Fibroblast of skin of left quadriceps (primary cell): Measurements from ENCODE around the gene VAT1L.
"Not testable (repeated sequence)": the region's sequence is repeated elsewhere in the genome, so short reads cannot be mapped to it uniquely, and the experiment has no call there.

Source experiments
- DNase-seq, 2 experiments: peaks; one replicate each; pipeline ENCODE4 v3.0.0-alpha.2; 2013; ENCODE audit warnings: low read depth in 2 of 2

VAT1L gene

GRCh38 chr16:77913738-77914253, 125.4 kb downstream of the VAT1L start:
- DNase-seq, result no peak

DNA sequence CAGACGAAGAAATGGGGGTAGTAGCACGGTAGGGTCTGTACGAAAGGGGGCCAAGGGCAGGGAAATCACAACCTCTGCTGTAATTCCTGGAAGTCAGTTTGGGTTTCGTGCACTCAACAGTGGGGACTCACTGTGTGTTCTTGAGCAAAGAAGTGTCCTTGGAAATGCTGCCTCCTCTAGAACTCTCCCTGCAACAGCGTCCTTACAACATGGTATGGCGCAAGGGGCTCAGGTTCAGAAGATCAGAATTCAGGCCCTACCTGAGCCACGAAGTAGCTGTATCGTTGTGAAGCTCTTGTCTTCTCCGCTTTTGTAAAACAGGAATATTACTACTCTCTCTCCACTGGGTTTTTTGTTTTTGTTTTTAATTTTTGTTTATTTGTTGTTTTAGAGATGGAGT, 127.7 kb downstream of the VAT1L start:
- no peak for DNase-seq

- no peak for DNase-seq
Measured at GRCh38 chr16:77917971-77918370, 129.6 kb downstream of the VAT1L start.

GRCh38 chr16:77918809-77919707, 130.7 kb downstream of the VAT1L start:
- DNase-seq, result no peak

DNA sequence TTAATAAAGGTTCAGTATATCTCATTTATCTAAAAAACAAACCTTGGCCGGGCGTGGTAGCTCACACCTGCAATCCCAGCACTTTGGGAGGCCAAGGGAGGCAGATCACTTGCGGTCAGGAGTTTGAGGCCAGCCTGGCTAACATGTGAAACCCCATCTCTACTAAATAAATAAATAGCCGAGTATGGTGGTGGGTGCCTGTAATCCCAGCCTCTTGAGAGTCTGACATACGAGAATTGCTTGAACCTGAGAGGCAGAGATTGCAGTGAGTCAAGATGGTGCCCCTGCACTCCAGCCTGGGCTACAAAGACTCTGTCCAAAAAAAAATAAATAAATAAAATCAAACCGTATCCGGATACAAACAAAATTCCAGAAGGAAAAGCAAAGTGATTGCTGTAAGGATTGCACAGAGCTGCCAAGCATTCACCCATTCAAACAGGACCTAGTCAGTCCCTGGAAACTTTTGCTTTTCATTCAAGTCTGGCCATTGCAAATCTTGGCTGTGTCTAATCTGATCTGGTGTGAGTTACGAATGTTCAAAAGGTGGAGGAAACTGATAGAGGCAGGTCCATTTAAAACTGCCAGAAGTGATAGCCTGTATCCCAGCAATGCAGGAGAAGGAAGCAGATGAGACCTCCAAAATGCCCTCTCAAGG, 131.5 kb downstream of the VAT1L start:
- no peak for DNase-seq

DNA sequence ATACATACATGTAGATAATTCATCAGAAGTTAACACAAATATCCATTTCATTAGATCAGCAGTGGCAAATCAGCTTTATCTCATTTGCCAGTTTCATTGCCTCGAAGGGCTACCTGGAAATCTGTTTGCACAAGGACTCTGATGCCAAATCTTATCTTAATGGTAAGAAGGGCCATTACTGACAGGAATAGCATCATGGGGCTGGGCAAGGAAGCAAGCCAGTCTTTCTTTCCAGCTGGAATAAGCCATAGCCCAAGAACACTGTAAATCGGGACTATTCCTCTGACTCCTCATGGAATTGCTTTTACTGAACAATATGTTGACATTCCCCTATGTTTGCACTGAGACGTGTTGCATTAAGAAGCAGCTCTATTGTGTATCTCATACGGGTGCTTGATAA, 132.6 kb downstream of the VAT1L start:
- no peak for DNase-seq

DNA sequence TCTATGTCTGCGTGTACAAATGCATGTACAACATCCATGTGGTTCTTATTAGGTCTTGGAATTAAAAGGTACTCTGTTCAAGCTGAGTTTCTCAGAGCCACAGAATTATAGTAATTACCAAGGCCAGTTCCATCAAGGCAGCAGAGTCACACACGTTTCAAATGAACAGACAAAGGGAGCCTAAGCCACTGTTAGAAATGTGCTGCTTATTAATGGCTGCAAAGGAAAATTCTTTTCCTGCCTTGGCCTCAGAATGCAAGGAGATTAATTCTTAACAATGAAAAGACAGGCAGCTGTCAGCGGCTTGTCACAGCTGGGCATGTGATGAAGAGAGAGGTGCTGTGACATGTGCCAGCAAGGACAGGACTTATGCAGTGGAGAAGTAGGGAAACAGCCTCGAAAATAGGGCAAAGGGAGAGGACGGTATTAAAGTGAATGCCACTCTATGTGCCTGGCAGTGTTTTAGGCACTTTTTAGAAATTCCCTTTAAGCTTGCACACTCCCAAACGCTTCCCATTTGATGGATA, 133.9 kb downstream of the VAT1L start:
- DNase-seq, result no peak

DNA sequence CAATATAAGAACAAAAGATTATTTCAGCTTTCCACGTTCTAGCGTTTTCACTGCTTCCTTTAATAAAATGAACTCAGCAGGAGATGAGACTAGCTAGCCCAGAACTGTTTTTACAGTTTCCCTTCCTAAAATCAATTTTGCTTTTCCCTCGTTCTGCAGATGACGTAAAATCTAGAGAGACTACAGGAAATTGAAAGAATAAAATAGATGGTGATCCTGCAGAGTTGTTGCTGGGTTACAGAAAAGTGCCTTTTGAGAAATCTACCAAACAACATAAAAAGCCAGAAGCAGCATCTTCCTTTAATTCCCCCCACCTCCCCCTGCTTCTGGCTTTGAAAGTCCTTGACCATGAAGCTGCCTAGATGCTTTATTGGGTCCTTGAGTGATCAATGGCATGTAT, 137.2 kb downstream of the VAT1L start:
- no peak for DNase-seq

DNA sequence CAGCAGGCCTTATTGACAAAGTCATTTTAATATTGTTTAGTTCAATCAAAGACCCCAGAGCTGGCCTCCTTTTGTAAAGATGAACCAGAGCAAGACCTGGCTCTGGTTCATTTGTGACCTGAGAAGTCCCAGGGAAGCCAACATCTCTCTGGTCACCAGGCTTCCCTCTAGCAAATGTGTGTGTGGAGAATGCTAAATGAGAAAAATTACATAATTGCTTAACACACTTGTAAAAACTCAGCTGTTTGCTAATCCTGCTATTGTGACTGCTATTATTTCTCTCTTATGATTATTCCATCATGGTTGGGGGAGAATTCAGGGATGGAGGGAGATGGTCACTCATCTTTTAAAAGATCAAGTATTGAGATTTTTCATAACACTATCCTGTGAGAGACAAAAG, 139.7 kb downstream of the VAT1L start:
- no peak for DNase-seq

GRCh38 chr16:77929004-77929403, 140.6 kb downstream of the VAT1L start:
- no peak for DNase-seq

DNA sequence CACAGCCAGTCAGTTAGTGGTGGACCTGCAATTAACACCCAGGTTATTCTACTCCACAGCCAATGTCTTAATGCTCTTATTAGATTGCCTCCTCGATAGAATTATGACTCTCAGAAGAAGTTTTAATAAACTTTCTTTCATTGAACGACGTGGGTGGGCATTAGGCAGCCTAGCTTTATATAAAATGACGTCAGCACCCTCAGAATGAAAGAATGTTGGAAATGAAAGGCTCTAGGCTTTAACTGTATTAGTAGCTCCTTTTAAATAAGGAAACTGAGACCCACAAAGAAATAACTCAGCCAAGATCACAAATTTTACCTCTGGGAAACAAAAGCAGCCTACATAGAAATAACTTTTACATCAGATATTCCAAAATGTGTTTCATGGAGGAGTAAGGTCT, 142.7 kb downstream of the VAT1L start:
- DNase-seq, result no peak

- DNase-seq, result no peak
Measured at GRCh38 chr16:77937473-77938149, 149.2 kb downstream of the VAT1L start.

DNA sequence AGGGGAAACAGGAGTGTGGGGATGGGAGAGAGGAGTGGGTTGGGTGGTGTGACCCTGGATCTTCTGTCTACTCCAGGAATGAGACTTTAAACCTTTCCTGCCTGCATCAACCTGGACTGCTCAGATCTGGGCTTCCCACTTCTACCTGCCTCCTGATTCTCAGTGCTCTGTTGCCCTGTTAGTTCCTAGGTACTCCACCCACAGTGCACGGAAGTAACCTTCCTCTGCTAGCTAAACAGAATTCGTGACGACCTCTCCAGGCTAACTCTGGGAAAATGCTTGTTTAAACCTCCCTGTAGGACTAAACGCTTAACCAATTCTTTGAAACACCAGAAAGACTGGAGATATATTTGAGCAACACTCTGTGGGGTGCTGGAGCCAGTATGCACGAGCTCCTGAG, 150.5 kb downstream of the VAT1L start:
- no peak for DNase-seq

DNA sequence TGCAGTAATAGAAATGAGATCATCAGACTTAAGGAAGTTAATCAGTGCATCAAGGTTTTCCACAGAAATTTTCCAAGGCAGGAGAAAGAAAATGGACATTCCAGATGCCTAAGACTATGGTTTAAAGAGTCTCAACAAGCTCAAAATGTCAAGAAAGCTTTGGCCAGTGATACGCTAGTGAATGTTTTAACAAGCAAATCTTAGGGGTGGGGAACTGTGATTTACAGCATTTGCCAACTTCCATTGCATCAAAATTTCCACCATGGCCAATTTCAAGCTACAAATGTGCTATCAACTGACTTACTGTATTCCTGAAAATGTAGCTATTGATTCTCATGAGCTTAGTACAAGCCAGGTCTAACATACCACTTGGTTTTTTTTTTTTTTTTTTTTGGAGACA, 151.6 kb downstream of the VAT1L start:
- DNase-seq, result no peak

- DNase-seq, result no peak
Measured at GRCh38 chr16:77943801-77944200, 155.4 kb downstream of the VAT1L start.

- no peak for DNase-seq
Measured at GRCh38 chr16:77944631-77945030, 156.3 kb downstream of the VAT1L start.

- no peak for DNase-seq
Measured at GRCh38 chr16:77945126-77945525, 156.8 kb downstream of the VAT1L start.

DNA sequence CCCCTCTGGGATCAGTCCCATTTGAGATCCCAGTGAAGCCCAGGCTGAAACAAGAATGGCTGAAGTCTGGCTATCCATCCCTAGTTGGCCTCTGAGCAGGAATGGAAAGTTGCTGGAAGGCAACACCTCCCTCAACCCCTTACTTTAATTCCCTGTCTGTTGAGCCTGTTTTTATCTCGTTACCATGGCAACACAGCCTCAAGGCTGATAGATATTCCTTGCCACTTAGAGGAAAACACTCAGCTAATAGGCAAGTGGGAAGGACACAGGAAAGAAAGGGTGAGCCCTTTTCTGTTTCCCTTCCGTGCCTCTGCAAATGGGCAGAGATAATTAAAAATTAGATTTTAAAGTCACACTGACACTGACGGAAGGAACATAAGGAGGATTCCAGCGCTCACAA, 158.5 kb downstream of the VAT1L start:
- no peak for DNase-seq

GRCh38 chr16:77947590-77947989, 159.2 kb downstream of the VAT1L start:
- DNase-seq, result not testable (repeated sequence)

DNA sequence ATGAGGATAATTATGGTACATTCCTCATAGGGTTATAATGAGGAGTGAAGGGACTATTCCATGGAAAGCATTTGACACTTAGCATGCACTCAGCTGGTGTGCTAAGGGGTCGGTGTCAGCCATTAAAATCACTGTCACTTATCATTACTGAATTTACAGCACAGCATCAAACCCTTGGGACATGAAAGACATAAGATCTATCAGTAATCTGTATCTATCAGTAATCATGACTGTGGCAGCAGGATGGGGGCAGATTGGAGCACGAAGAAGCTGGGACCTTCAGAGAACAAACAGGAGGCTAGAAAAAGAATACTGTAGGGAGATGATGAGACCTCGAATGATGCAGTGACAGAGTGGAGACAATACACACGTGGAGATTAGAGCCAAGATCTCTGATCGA, 160.5 kb downstream of the VAT1L start:
- DNase-seq, result no peak

DNA sequence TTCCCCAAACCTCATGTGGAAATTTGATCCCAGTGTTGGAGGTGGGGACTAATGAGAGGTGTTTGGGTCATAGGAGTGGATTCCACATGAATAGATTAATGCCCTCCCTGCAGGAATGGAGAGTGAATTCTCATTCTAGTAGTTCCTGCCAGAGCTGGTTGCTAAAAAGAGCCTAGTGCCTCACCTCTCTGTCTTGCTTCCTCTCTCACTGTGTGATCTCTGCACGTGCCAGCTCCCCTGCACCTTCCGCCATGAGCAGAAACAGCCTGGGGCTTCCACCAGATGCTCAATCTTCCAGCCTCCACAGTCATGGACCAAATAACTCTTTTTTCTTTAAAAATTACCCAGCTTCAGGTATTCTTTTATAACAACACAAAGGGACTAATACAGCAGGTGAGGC, 161.1 kb downstream of the VAT1L start:
- DNase-seq, result no peak

- DNase-seq, result no peak
Measured at GRCh38 chr16:77951788-77952187, 163.4 kb downstream of the VAT1L start.
